GM12878 (cell line): ENCODE results near the gene ZNF385A. TPM values are rescaled to one million over a fixed set of nuclear protein-coding genes. Genes with fewer than 3 reads are reported as not detected.

Experiments used
- ATAC-seq: fragments of 200-7000 bp; cut with Tn5 transposase; 3 replicates; pipeline ENCODE4 v1.9.1; 2020; ENCODE audit warnings: mild to moderate bottlenecking, moderate library complexity
- BruUV-seq: library from RNA; stranded (reverse); fragments of 400-500 nt; replicated peaks from 2 replicates; lab custom pipeline; 2021; lab: Mats Ljungman, UMichigan
- CTCF ChIA-PET: fragments of 300-600 bp; sonication (Branson Sonifier 250); formaldehyde crosslinking; extraction: SDS; loops from one replicate; lab custom pipeline; 2021; ENCODE audit warnings: inconsistent platforms; lab: Yijun Ruan, JAX
- POLR2A ChIA-PET: fragments of 350-600 bp; formaldehyde crosslinking; extraction: SDS; loops from one replicate; lab custom pipeline; 2021; ENCODE audit warnings: inconsistent platforms; lab: Charles Lee
- RAD21 ChIA-PET: fragments of 300-600 bp; sonication (Branson Sonifier 250); formaldehyde crosslinking; loops from one replicate; lab custom pipeline; 2023; ENCODE audit warnings: antibody characterized with exemption; ENCODE audit not compliant: unreplicated experiment; lab: Charles Lee
- SMC1A ChIA-PET: fragments of 300-600 bp; sonication (Branson Sonifier 250); formaldehyde crosslinking; loops from one replicate; lab custom pipeline; 2023; ENCODE audit not compliant: unreplicated experiment, uncharacterized antibody; lab: Charles Lee
- DNase-seq: peaks from one replicate; pipeline ENCODE4 v3.0.0-alpha.2; 2011; ENCODE audit warnings: low read depth, low spot score
- FAIRE-seq: peaks from 3 replicates; lab custom pipeline; 2011; peaks lifted over from hg19 to GRCh38; lab: Jason Lieb, UNC
- H2AFZ ChIP-seq: 2 replicates; pipeline ENCODE4 v1.6.0; 2011; ENCODE audit warnings: low read depth, low read length, control low read depth; ENCODE audit not compliant: control insufficient read depth
- H3K27ac ChIP-seq: 2 replicates; pipeline ENCODE4 v1.5.1; 2011; ENCODE audit warnings: control low read depth; ENCODE audit not compliant: control insufficient read depth, insufficient read depth
- H3K27me3 ChIP-seq, 2 experiments: replicated peaks in 1 of 2; 2 replicates each; pipeline versions ENCODE4 v1.6.0 to v1.6.1; 2011; ENCODE audit warnings: low read length in 1 of 2; ENCODE audit not compliant: control insufficient read depth in 2 of 2, insufficient read depth in 2 of 2
- H3K36me3 ChIP-seq, 2 experiments: 2 replicates each; pipeline ENCODE4 v1.5.1; 2011; ENCODE audit warnings: low read length in 1 of 2; ENCODE audit not compliant: control insufficient read depth in 2 of 2, insufficient read depth in 2 of 2
- H3K4me1 ChIP-seq: 2 replicates; pipeline ENCODE4 v1.6.1; 2011; ENCODE audit warnings: mild to moderate bottlenecking, low read length, moderate library complexity, mixed read lengths; ENCODE audit not compliant: control insufficient read depth, insufficient read depth
- H3K4me2 ChIP-seq: 2 replicates; pipeline ENCODE4 v1.6.0; 2011; ENCODE audit warnings: control low read depth; ENCODE audit not compliant: control insufficient read depth, insufficient read depth
- H3K4me3 ChIP-seq: fragments of 200-600 bp; sonication (generic); 2 replicates; pipeline ENCODE4 v1.5.1; 2016
- H3K79me2 ChIP-seq: 2 replicates; pipeline ENCODE4 v1.6.0; 2011; ENCODE audit warnings: low read length; ENCODE audit not compliant: control insufficient read depth, insufficient read depth
- H3K9ac ChIP-seq: 2 replicates; pipeline ENCODE4 v1.8.0; 2011; ENCODE audit warnings: low read length, control low read depth, mixed read lengths; ENCODE audit not compliant: control insufficient read depth, insufficient read depth
- H3K9me3 ChIP-seq: replicated peaks from 3 replicates; pipeline ENCODE4 v1.5.1; 2011; ENCODE audit warnings: mild to moderate bottlenecking, low read length; ENCODE audit not compliant: control insufficient read depth, insufficient read depth
- H4K20me1 ChIP-seq: 2 replicates; pipeline ENCODE4 v1.6.0; 2011; ENCODE audit not compliant: control insufficient read depth, insufficient read depth
- CEBPZ ChIP-seq: fragments of 150-350 bp; IDR thresholded peaks from 2 replicates; pipeline ENCODE4 v1.6.1; 2016; ENCODE audit warnings: low read depth, low read length
- PAX5 ChIP-seq: IDR thresholded peaks from 2 replicates; pipeline ENCODE4 v1.6.1; 2011; ENCODE audit warnings: low read depth, low read length, borderline replicate concordance
- POLR2A ChIP-seq: IDR thresholded peaks from 2 replicates; pipeline ENCODE4 v1.6.1; 2011; ENCODE audit warnings: low read depth, mild to moderate bottlenecking, low read length
- RBBP5 ChIP-seq: fragments of 200-600 bp; sonication (generic); conservative IDR thresholded peaks from 2 replicates; pipeline ENCODE4 v1.6.1; 2016
- TCF7 ChIP-seq: IDR thresholded peaks from 2 replicates; pipeline ENCODE4 v1.6.1; 2014; ENCODE audit warnings: antibody characterized with exemption, borderline replicate concordance
- ZBTB11 ChIP-seq: fragments of 450-650 bp; formaldehyde crosslinking; IDR thresholded peaks from 2 replicates; pipeline ENCODE4 v1.5.0; 2022; ENCODE audit warnings: mild to moderate bottlenecking, missing genetic modification characterization
- ZNF687 ChIP-seq: fragments of 450-650 bp; IDR thresholded peaks from 2 replicates; pipeline ENCODE4 v1.6.1; 2017; ENCODE audit warnings: mild to moderate bottlenecking, moderate library complexity
- WGBS: methylation state at CpG from one replicate; pipeline ENCODE4 v1.1.6; 2016; ENCODE audit warnings: low lambda C conversion rate; ENCODE audit not compliant: insufficient replicate concordance, insufficient coverage; ENCODE audit errors: missing lambda C conversion rate; 5-methylcytosine and 5-hydroxymethylcytosine counted together
- in situ Hi-C: fragments of 300-500 bp; cut with MboI; formaldehyde crosslinking; loops from 9 replicates; pipeline ENCODE4 v1.14.3; 2018; ENCODE audit warnings: mixed read lengths
- intact Hi-C: fragments of 100-400 bp; cut with micrococcal nuclease; formaldehyde crosslinking; loops from one replicate; pipeline ENCODE4 v1.14.2; 2022; ENCODE audit not compliant: unreplicated experiment
- polyA plus RNA-seq, 11 experiments: library from polyadenylated mRNA; depleted of rRNA in 4 of 11; unstranded in 6 of 11; stranded (reverse) in 5 of 11; fragments of >200 nt; fragmentation: Nextera tagmentation in 4 of 11; fragmentation: Illumina TruSeq in 1 of 11; extraction: Ambion mirVana in 4 of 11; extraction: Trizol in 1 of 11; gene quantifications; 1 replicate in 1 of 11; 2 replicates in 10 of 11; pipeline versions ENCODE4 v1.2.1 to v1.2.3, GENCODE V29; 2011 to 2016; ENCODE audit warnings: inconsistent platforms in 2 of 11, missing spikeins in 2 of 11, low read depth in 1 of 11
- total RNA-seq, 4 experiments: library from RNA; depleted of rRNA in 3 of 4; stranded (reverse); fragments of >200 nt in 3 of 4; fragmentation: Illumina TruSeq in 1 of 4; extraction: Trizol in 1 of 4; gene quantifications; 2 replicates each; pipeline versions ENCODE4 v1.2.1 to v1.2.3, GENCODE V29; 2013 to 2021
- TF ChIP-seq, protein P1 (sequence below): fragments of 450-650 bp; IDR thresholded peaks from 2 replicates; pipeline ENCODE4 v1.6.1; 2017; ENCODE audit warnings: mild to moderate bottlenecking, low read depth, inconsistent platforms; ENCODE audit not compliant: poor library complexity, severe bottlenecking

ZNF385A gene
- total and polyA plus RNA-seq, 10 of the 15 experiments (the other 5 are each of a cell fraction or from before 2014, with no cell fraction given) = 0.26 to 26.1 (median 4.9) TPM

DNA sequence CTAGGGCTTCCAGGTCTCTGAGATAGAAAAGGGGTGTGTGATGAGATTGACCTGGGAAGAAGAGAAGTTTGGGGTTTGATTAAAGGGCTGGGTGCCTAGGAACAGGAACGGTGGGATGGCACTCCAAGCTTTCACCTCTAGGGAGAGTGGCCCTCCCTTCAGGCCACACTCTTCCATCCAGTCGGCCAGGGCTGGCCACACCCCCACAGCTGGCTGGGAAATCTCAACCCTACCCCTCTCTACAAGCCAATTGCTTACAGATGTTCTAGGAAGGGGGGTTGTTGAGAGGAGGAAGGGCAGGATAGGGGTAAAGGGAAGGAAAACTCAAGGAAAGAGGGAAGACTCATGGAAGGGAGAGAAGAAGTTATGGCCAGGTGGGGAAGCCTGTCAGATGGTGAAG, 41.2 kb upstream of the ZNF385A start:
- no peaks in the 10 kb centered on the region for H3K4me1 ChIP-seq
- in situ Hi-C loops = no loop called here
- 13% methylated on average over 2 of the region's 2 CpGs for WGBS
- H3K9me3 ChIP-seq = no peaks in the 10 kb centered on the region
- no peak overlapping the region for H3K4me2 ChIP-seq
- CTCF ChIA-PET = interaction anchor here (7.9 to 33.3 kb wide), 2 partner anchors 13 to 25 kb away, joined by 78 to 1071 read pairs; no protein-coding TSS in a partner anchor
- H3K9ac ChIP-seq = no peak overlapping the region
- DNase-seq = no peak
- POLR2A ChIA-PET = interaction anchor here (1.2 to 1.3 kb wide), 2 partner anchors 11 to 72 kb away, joined by 3 to 9 read pairs; partner anchors contain the start of gene NCKAP1L
- RAD21 ChIA-PET = interaction anchor here (0.9 kb wide), 1 partner anchor 26 kb away, joined by 3 read pairs; no protein-coding TSS in a partner anchor
- no peaks in the 10 kb centered on the region for H4K20me1 ChIP-seq
- peaks cover 7 to 11% of the 10 kb centered on the region in 2 experiments; a peak in 3 of 4 replicates for H3K27me3 ChIP-seq
- H2AFZ ChIP-seq = no peak overlapping the region
- no peak for TF ChIP-seq PAX5
- TF ChIP-seq RBBP5 = no peak
- TF ChIP-seq CEBPZ = no peak
- no peak for TF ChIP-seq TCF7
- no peak for TF ChIP-seq POLR2A
- TF ChIP-seq, protein P1, sequence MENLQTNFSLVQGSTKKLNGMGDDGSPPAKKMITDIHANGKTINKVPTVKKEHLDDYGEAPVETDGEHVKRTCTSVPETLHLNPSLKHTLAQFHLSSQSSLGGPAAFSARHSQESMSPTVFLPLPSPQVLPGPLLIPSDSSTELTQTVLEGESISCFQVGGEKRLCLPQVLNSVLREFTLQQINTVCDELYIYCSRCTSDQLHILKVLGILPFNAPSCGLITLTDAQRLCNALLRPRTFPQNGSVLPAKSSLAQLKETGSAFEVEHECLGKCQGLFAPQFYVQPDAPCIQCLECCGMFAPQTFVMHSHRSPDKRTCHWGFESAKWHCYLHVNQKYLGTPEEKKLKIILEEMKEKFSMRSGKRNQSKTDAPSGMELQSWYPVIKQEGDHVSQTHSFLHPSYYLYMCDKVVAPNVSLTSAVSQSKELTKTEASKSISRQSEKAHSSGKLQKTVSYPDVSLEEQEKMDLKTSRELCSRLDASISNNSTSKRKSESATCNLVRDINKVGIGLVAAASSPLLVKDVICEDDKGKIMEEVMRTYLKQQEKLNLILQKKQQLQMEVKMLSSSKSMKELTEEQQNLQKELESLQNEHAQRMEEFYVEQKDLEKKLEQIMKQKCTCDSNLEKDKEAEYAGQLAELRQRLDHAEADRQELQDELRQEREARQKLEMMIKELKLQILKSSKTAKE = no peak
- no peak for TF ChIP-seq ZBTB11 (CRISPR knock-in tag)
- no peak for TF ChIP-seq ZNF687
- SMC1A ChIA-PET = interaction anchor here (1.8 to 6.2 kb wide), 2 partner anchors 13 kb away, joined by 8 to 54 read pairs; no protein-coding TSS in a partner anchor
- no peak for ATAC-seq
- no peak overlapping the region for H3K27ac ChIP-seq
- H3K4me3 ChIP-seq = no peak overlapping the region
- intact Hi-C loops = no loop called here
- no TSS peak for BruUV-seq
- H3K36me3 ChIP-seq = no peaks in the 10 kb centered on the region
- H3K79me2 ChIP-seq = no peaks in the 10 kb centered on the region
- FAIRE-seq = no peak
